HUES64 (cell line): ENCODE data around the gene SYNJ2.

Experiments
- H3K27ac ChIP-seq: 2 replicates; pipeline ENCODE4 v1.7.0; 2013; ENCODE audit warnings: low read depth, low read length, inconsistent platforms
- H3K27me3 ChIP-seq: 2 replicates; pipeline ENCODE4 v1.6.1; 2013; ENCODE audit warnings: mild to moderate bottlenecking, low read length; ENCODE audit not compliant: insufficient read depth
- H3K36me3 ChIP-seq: 2 replicates; pipeline ENCODE4 v1.6.1; 2013; ENCODE audit warnings: mild to moderate bottlenecking, low read length; ENCODE audit not compliant: insufficient read depth
- H3K4me1 ChIP-seq: 2 replicates; pipeline ENCODE4 v1.6.1; 2013; ENCODE audit warnings: mild to moderate bottlenecking, low read length, moderate library complexity; ENCODE audit not compliant: insufficient read depth
- H3K4me3 ChIP-seq: 2 replicates; pipeline ENCODE4 v1.5.1; 2013; ENCODE audit warnings: mild to moderate bottlenecking, low read length, moderate library complexity
- H3K9ac ChIP-seq: 2 replicates; pipeline ENCODE4 v1.6.1; 2013; ENCODE audit warnings: mild to moderate bottlenecking, low read depth, low read length
- H3K9me3 ChIP-seq: 2 replicates; pipeline ENCODE4 v1.6.1; 2013; ENCODE audit warnings: low read depth, low read length; ENCODE audit not compliant: insufficient read depth
- WGBS: fragments of 150-250, 120-280 bp; methylation state at CpG from one replicate; pipeline ENCODE4 v1.1.7; 2013; ENCODE audit warnings: missing lambda C conversion rate; 5-methylcytosine and 5-hydroxymethylcytosine counted together

The SYNJ2 gene

GRCh38 chr6:158071121-158072082 lies 89.7 kb downstream of the SYNJ2 start:
- WGBS = 90% methylated on average over 34 of the region's 34 CpGs
- Histone ChIP-seq H3K9ac (no peak overlapping the region), H3K4me3 (no peak overlapping the region), H3K4me1 (peaks cover 5% of the 10 kb centered on the region; the same call in 1 of the 2 replicates), H3K9me3 (no peaks in the 10 kb centered on the region), H3K36me3 (peaks cover 16% of the 10 kb centered on the region), H3K27me3 (no peaks in the 10 kb centered on the region), H3K27ac (no peak overlapping the region)

- no peak overlapping the region for H3K27ac ChIP-seq
- no peaks in the 10 kb centered on the region for H3K9me3 ChIP-seq
- peaks cover 19% of the 10 kb centered on the region for H3K36me3 ChIP-seq
- no peaks in the 10 kb centered on the region for H3K27me3 ChIP-seq
- H3K4me3 ChIP-seq = no peak overlapping the region
- no peak overlapping the region for H3K9ac ChIP-seq
- WGBS = 37% methylated on average over 16 of the region's 16 CpGs
- H3K4me1 ChIP-seq = peaks cover 5% of the 10 kb centered on the region; the same call in 1 of the 2 replicates
Observed at GRCh38 chr6:158072083-158072721, 90.5 kb downstream of the SYNJ2 start.

GRCh38 chr6:158073776-158074175 lies 92.1 kb downstream of the SYNJ2 start:
- Histone ChIP-seq H3K9me3 (no peaks in the 10 kb centered on the region), H3K27ac (no peak overlapping the region), H3K36me3 (peaks cover 32% of the 10 kb centered on the region), H3K9ac (no peak overlapping the region), H3K4me3 (no peak overlapping the region), H3K4me1 (peaks cover under 1% of the 10 kb centered on the region; the same call in 1 of the 2 replicates), H3K27me3 (no peaks in the 10 kb centered on the region)
- 91% methylated on average over 3 of the region's 3 CpGs for WGBS

GRCh38 chr6:158076548-158076947 lies 94.9 kb downstream of the SYNJ2 start:
- H3K4me1 ChIP-seq = no peaks in the 10 kb centered on the region
- H3K36me3 ChIP-seq = peaks cover 39% of the 10 kb centered on the region
- H3K9ac ChIP-seq = no peak overlapping the region
- no peak overlapping the region for H3K4me3 ChIP-seq
- H3K27me3 ChIP-seq = no peaks in the 10 kb centered on the region
- H3K27ac ChIP-seq = no peak overlapping the region
- no peaks in the 10 kb centered on the region for H3K9me3 ChIP-seq
- 95% methylated on average over 18 of the region's 18 CpGs for WGBS

- Histone ChIP-seq H3K4me1 (no peaks in the 10 kb centered on the region), H3K27me3 (no peaks in the 10 kb centered on the region), H3K4me3 (no peak overlapping the region), H3K9me3 (no peaks in the 10 kb centered on the region), H3K27ac (no peak overlapping the region), H3K9ac (no peak overlapping the region), H3K36me3 (peaks cover 45% of the 10 kb centered on the region)
- WGBS = 94% methylated on average over 10 of the region's 10 CpGs
Observed at GRCh38 chr6:158077676-158078075, 96.0 kb downstream of the SYNJ2 start.

GRCh38 chr6:158078320-158078719 lies 96.7 kb downstream of the SYNJ2 start:
- Histone ChIP-seq H3K9me3 (no peaks in the 10 kb centered on the region), H3K36me3 (peaks cover 48% of the 10 kb centered on the region), H3K4me1 (no peaks in the 10 kb centered on the region), H3K27ac (no peak overlapping the region), H3K4me3 (no peak overlapping the region), H3K9ac (no peak overlapping the region), H3K27me3 (no peaks in the 10 kb centered on the region)
- WGBS = 95% methylated on average over 7 of the region's 7 CpGs

GRCh38 chr6:158080849-158081656 lies 99.4 kb downstream of the SYNJ2 start:
- 94% methylated on average over 18 of the region's 18 CpGs for WGBS
- H3K36me3 ChIP-seq = peaks cover 69% of the 10 kb centered on the region
- H3K27ac ChIP-seq = no peak overlapping the region
- H3K9me3 ChIP-seq = no peaks in the 10 kb centered on the region
- H3K27me3 ChIP-seq = no peaks in the 10 kb centered on the region
- no peak overlapping the region for H3K4me3 ChIP-seq
- no peaks in the 10 kb centered on the region for H3K4me1 ChIP-seq
- no peak overlapping the region for H3K9ac ChIP-seq

DNA sequence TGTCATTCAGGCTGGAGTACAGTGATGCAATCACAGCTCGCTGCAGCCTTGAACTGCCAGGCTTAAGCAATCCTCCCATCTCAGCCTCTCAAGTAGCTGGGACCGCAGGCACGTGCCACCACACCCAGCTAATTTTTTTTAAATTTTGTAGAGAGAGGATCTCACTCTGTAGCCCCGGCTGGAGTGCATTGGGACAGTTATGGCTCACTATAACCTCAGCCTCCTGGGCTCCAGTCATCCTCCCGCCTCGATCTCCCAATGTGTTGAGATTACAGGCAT lies 99.9 kb downstream of the SYNJ2 start:
- Histone ChIP-seq H3K27ac (no peak overlapping the region), H3K9ac (no peak overlapping the region), H3K9me3 (no peaks in the 10 kb centered on the region), H3K36me3 (peaks cover 68% of the 10 kb centered on the region), H3K4me1 (no peaks in the 10 kb centered on the region), H3K4me3 (no peak overlapping the region), H3K27me3 (no peaks in the 10 kb centered on the region)
- 98% methylated on average over 6 of the region's 6 CpGs for WGBS

DNA sequence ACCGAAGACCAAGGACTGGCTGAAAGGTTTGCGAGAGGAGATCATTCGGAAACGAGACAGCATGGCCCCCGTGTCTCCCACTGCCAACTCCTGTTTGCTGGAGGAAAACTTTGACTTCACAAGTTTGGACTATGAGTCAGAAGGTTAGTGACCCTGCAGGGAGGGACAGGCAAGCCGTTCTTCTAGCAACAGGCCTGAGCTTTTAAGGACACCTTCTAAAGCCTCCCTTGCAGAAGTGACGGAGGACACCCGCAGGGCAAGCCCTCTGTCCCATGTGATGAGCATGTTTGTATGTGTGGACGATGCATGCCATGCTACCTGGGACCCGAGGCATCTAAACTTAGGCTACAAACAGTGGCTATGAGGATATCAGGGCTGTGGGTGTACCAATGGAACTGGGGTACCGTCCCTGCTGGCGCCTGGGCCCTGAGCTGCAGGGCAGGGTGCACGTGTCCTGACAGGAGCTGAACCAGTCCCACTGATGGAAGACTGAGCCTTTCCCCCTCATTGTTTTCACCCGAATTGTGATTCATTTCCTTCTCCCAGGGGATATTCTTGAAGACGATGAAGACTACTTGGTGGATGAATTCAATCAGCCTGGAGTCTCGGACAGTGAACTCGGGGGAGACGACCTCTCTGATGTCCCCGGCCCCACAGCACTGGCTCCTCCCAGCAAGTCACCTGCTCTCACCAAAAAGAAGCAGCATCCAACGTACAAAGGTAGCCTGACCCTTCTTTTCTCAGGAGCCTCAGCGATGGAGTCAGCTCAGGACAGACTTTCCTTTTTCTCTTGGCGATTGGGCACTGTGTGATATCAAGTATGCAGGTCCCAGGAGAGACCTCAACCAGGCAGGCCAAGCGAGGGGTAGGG lies 102.0 kb downstream of the SYNJ2 start:
- no peak overlapping the region for H3K4me3 ChIP-seq
- H3K27me3 ChIP-seq = no peaks in the 10 kb centered on the region
- H3K27ac ChIP-seq = no peak overlapping the region
- no peaks in the 10 kb centered on the region for H3K9me3 ChIP-seq
- no peaks in the 10 kb centered on the region for H3K4me1 ChIP-seq
- H3K9ac ChIP-seq = no peak overlapping the region
- peaks cover 62% of the 10 kb centered on the region for H3K36me3 ChIP-seq
- 92% methylated on average over 23 of the region's 23 CpGs for WGBS

DNA sequence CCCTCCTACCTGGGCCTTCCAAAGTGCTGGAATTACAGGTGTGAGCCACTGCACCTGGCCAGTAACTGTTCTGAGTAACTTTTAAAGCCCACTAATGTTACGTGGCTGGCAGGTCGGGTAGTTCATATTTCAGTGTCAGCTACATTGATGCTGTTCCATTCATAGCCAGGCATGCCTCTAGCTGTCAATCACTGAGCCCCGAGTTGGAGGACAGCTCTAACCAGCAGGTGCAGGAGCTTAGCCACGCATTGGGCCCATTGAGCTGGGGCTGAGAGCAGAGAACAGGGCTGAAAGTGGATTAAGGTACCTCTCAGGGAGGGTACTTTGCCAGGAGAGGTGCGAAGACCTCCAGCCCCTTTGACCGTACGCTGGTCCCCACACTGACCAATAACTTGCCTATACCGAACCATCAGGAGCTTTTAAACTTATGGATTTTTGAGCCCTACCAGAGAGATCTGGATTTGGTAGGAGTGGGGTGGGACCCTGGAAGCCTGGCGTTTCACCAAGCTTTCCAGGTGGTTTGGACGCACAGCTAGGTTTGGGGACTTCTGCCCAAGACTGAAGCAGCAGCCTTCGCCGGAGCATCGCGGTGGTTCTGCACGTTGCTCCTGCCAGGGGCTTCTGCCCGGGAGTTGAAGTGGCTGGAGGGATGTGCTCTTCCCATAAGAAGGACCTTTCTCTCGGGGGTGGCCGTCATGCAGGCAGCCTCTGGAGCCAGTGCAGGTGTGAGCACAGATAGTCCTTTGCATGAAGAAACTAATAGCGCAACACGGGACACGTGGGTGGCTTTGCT lies 103.8 kb downstream of the SYNJ2 start:
- H3K4me1 ChIP-seq = no peaks in the 10 kb centered on the region
- no peak overlapping the region for H3K27ac ChIP-seq
- H3K9ac ChIP-seq = no peak overlapping the region
- no peak overlapping the region for H3K4me3 ChIP-seq
- H3K27me3 ChIP-seq = no peaks in the 10 kb centered on the region
- H3K9me3 ChIP-seq = no peaks in the 10 kb centered on the region
- WGBS = 91% methylated on average over 21 of the region's 21 CpGs
- H3K36me3 ChIP-seq = peaks cover 62% of the 10 kb centered on the region
